Breast epithelium (tissue), 3 donors: Measurements from ENCODE around the gene FOXA2.

Source experiments
- CTCF ChIP-seq, 3 donors: fragments of 450-650 bp; IDR thresholded peaks; one replicate each; pipeline ENCODE4 v1.5.1; 2016 to 2017; ENCODE audit warnings: antibody characterized with exemption in 3 of 3, mild to moderate bottlenecking in 3 of 3, moderate library complexity in 3 of 3
- POLR2A ChIP-seq: fragments of 450-650 bp; IDR thresholded peaks from one replicate; pipeline ENCODE4 v1.6.1; 2016; ENCODE audit warnings: antibody characterized with exemption, mild to moderate bottlenecking, moderate library complexity

- TF ChIP-seq CTCF (IDR thresholded peaks at IDR 0.05) (no peak), POLR2A (no peak)
Measured at GRCh38 chr20:22536141-22536828, 48.1 kb downstream of the FOXA2 start.
